T-helper 22 cell (primary cell): Measurements from ENCODE around the gene TRPM8.
"Not testable (repeated sequence)": the region's sequence is repeated elsewhere in the genome, so short reads cannot be mapped to it uniquely, and the experiment has no call there.

ENCODE experiments used
- DNase-seq: peaks from one replicate; pipeline ENCODE4 v3.0.0-alpha.2; 2020; ENCODE audit warnings: low read depth

Gene TRPM8

DNA sequence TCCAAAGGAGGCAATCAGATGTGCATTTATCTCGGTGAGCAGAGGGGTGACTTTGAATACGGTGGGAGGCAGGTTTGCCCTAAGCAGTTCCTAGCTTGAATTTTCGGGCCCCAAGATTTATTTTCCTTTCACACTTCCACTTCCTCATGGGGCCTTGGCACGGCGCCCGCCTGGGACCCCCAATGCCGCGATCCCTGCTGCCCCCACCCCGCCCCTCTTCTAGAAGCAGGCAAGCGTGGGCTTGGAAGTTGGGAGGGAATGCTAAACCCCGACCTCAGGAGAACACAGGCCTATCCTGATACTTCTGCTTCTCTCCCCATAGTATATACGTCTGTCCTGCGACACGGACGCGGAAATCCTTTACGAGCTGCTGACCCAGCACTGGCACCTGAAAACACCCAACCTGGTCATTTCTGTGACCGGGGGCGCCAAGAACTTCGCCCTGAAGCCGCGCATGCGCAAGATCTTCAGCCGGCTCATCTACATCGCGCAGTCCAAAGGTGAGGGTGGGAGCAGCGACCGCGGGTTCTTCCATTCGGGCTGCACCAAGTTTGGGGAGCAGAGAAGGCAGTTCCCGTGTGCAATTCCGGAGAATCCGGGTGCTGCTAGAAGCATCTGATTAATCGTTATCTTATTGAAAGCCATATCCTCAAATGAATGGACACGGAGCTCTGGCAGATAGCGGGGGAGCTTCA lies 21.6 kb downstream of the TRPM8 start:
- DNase-seq = no peak

DNA sequence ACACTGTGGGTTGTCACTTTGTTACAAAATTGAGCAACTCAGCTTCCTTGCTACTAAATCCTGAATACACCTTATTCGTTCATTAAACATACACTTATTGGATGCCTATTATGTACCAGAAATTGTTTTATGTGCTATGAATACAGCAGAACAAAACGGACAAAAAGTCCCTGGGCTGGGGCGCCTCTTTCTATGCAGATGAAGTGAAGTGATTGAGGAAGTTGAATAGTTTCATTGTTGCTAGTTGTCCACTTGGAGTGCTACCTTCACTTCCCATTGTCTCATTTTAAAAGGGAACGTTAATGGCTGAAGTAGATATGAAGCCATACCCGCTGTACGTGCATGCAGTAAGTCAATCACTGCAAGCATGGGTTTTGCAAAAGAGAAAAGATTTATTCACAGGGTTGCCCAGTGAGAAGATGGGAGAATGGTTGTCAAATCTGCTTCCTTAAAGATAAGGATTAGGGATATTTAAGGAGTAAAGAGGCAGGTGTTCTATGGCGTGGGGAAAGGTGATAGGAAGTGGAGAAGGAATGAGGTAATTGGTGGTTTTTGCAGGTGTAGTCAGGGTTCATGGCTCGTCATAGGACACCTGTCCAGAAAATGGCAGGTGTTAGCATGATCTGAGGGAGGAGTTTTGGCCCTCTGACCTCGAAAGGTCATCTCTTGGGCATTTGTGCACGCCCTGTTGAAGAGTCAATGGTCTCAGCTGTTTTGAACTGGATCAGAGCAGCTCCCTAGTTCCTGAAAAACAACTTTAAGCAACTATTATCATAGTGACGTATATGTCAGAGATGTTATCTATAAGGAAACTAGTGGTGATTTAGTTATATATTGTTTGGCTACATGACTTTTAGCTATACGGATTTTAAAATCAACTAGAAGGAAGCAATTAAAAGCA lies 23.5 kb downstream of the TRPM8 start:
- DNase-seq = no peak

- no peak for DNase-seq
These were observed 25.6 kb downstream of the TRPM8 start for GRCh38 chr2:233942731-233943130.

- no peak for DNase-seq
These were observed 27.1 kb downstream of the TRPM8 start for GRCh38 chr2:233944269-233944668.

DNA sequence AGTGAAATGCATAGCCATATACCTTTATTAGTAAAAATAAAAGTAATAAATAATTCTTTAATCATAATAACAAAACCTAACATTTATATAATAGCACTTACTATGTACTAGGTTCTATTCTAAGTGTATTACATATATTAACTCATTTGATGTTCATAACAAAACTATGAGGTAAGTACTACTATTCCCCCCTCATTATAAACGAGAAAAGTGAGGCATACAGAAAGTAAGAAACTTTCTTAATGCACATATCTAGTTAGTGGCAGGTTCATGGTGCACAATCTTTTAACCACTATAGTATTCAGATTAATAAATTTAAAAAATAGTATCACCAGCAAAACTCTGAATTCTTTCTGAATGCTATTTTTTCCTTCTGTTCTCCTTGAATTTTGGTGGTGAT lies 27.5 kb downstream of the TRPM8 start:
- no peak for DNase-seq

DNA sequence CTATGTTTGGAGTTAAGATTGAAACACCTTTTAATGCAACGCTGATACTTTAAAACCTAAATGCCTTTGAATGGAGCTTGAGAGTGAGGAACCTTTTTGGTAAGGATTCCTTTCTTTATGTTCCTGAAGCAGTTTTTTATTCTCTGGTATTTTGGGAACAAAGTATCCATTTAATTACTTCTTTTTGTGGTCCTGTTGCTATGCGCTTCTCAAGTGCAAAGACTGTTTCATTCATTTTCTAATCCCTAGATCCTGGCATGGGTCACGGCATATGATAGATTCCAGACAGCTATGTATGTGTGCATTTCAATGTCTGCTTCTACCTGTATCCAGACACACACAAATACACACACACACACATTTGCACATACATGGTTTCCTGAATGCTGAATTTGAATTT lies 28.0 kb downstream of the TRPM8 start:
- DNase-seq = no peak

GRCh38 chr2:233950078-233950825 lies 33.1 kb downstream of the TRPM8 start:
- no peak for DNase-seq

- DNase-seq = no peak
These were observed 35.2 kb downstream of the TRPM8 start for GRCh38 chr2:233952335-233952734.

DNA sequence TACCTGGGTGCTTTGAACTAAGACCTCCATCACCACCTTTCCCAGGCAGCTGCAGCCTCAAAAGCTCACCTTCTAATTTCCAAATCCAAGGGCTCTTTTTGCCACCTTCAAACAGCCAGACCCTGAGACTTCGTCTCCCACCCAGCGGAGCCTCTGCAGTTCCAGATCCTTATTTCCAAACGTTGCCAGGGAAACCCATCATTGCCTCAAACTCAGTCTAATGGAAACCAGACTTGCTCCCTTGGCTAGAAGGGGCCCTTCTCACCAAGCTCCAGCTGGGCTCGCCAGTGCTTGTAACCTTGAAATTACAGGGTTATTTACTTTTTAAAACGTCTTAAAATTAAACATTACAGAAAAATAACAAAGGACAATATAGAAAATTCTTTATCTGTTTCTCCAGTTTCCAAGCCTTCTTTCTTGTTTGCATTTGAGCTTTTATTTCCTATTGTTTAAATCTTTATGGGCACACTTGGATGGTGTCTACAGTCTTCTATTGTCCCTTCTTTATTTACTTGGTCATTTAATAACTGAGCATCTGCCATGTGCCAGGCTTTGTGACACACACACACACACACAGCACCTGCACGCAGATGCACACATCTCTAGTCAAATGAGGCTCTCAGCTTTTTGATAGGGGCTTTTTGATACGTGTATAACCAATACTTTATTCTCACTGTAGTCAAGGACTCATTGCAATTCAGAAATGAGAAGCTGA lies 36.1 kb downstream of the TRPM8 start:
- DNase-seq = no peak

- no peak for DNase-seq
These were observed 43.0 kb downstream of the TRPM8 start for GRCh38 chr2:233960203-233960602.

DNA sequence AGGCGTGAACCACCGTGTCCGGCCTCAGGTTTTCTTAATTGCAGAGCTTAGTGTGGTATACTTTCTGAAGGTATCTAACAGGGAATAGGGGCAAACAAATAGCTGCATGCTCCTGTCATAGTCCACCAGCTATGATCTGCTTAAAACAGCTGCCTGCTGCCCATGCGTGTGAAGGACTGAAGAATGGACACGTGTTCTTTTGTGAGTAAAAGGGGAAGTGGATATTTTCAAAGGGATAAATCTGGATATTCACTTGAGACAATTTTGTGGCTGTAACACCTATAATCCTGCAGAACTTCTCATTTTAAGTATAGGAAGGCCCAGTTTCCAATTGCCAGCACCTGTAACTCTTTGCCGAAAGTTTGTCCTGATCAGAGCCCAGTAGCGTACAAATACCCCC lies 44.7 kb downstream of the TRPM8 start:
- no peak for DNase-seq

- no peak for DNase-seq
These were observed 47.4 kb downstream of the TRPM8 start for GRCh38 chr2:233964581-233964980.

DNA sequence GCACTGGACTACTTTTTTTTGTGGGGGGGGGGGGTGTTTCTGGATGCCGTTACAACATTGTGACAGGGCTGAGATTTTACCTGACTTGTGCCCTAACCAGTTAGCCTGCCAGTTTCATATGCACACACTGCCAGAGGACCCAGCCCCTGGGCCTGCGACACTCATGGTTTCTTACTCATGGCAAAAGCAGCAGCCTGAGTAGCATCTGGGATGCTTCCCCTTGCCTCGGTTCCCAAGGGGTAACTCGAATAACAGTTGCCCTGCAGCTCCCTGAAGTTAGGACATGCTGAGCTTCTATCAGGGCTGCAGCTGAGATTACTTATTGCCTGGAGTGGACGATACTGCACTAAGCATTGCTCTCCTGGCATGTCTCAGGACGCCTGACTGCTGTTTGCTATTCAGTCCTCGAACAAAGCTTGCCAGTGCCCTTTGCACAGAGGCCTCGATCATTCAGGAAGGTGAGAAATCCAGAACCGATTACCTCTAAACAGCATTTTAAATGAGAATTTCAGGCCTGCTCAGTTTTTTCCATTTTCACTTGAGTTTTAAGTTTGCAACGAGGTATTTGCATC lies 47.9 kb downstream of the TRPM8 start:
- no peak for DNase-seq

- not testable (repeated sequence) for DNase-seq
These were observed 48.5 kb downstream of the TRPM8 start for GRCh38 chr2:233965646-233966045.

GRCh38 chr2:233966388-233966787 lies 49.2 kb downstream of the TRPM8 start:
- DNase-seq = no peak

- no peak for DNase-seq
These were observed 50.0 kb downstream of the TRPM8 start for GRCh38 chr2:233967164-233967563.

DNA sequence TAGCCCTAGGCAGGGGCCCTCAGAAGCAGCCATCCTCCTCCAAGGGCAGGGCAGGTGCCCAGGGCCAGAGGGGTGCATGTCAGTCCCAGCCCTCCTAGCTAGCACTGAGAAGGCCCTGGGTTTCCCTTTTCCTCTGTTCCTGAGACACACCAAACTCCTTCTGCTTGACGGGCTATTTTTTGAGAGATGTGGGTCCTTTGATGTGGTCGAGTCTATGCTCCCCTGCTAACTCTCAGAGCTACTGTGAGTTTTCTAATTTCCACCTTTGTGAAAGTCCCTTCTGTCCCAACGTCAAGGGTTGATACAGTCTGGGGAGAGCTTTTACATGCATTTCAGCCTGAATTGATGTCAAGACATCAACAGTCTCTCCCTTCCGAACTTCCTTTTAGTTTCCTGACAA lies 51.4 kb downstream of the TRPM8 start:
- no peak for DNase-seq

DNA sequence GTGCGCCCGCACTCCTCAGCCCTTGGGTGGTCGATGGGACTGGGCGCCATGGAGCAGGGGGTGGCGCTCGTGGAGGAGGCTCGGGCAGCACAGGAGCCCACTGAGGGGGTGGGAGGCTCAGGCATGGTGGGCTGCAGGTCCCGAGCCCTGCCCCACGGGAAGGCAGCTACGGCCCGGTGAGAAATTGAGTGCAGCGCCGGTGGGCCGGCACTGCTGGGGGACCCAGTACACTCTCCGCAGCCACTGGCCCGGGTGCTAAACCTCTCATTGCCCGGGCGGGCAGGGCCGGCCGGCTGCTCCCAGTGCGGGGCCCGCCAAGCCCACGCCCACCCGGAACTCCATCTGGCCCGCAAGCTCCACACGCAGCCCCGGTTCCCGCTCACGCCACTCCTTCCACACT lies 55.3 kb downstream of the TRPM8 start:
- not testable (repeated sequence) for DNase-seq

DNA sequence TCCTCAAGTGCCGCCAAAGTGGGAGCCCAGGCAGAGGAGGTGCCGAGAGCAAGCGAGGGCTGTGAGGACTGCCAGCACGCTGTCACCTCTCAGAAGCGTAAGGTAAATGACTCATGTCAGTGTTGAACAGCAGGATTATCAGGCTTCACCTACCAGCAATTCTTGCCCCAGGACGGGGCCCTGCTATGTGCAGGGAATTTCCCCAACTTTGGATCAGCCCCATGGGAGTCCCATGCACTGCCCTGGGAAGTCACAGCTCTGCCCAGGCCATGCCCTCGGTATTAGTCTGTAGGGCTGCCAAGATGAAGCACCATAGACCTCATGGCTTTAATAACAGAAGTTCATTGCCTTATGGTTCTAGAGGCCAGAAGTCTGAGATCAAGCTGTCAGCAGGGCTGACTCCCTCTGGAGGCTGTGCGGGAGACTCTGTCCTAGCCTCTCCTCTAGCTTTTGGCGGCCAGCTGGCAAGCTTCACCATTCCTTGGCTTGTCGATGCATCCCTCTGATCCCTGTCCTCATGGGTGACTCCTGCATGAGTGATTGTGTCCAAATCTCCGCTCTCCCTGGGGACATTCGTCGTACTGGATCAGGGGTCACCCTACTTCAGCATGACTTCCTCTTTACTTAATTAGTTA lies 55.9 kb downstream of the TRPM8 start:
- DNase-seq = no peak

- DNase-seq = no peak
These were observed 56.6 kb downstream of the TRPM8 start for GRCh38 chr2:233973786-233974185.

DNA sequence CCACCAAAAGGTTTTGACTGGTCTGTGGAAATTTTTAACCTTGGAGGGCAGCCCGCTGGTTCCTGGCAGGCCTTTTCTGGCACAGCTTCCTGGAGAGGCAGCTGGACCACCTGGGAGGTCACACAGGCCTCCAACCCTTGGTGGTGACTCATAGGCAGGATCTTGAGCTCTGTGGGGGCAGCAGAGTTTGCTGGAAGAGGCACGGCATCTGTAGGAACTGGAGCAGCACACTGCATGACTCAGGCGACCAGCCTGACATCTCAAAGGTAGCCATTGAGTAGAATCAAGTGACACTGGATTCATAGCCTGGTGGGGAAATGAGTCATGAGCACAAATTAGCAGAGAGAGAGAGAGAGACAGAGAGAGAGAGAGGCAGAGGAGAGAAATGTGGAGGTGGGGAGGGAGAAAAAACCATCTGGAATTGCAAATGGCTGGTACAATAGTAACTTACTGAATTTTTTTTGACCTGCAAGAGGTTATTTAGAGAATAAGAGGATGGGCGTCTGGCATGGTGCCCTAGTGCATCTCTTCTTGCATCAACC lies 57.4 kb downstream of the TRPM8 start:
- DNase-seq = no peak
